ENCODE data around the gene RANBP17.
"Not testable (repeated sequence)": the region's sequence is repeated elsewhere in the genome, so short reads cannot be mapped to it uniquely, and the experiment has no call there.

The RANBP17 gene

GRCh38 chr5:171031977-171032376, 170.2 kb downstream of the RANBP17 start:
- TF ChIP-seq CREB5 (CRISPR knock-in tag; IDR thresholded peaks at IDR 0.05; ENCODE audit: low read depth) (no peak), GLIS3 (CRISPR knock-in tag; IDR thresholded peaks at IDR 0.05) (no peak), BACH2 (CRISPR knock-in tag; IDR thresholded peaks at IDR 0.05; ENCODE audit: borderline replicate concordance) (no peak), ZFP3 (CRISPR knock-in tag; IDR thresholded peaks at IDR 0.05) (no peak)
- no peak for ATAC-seq

DNA sequence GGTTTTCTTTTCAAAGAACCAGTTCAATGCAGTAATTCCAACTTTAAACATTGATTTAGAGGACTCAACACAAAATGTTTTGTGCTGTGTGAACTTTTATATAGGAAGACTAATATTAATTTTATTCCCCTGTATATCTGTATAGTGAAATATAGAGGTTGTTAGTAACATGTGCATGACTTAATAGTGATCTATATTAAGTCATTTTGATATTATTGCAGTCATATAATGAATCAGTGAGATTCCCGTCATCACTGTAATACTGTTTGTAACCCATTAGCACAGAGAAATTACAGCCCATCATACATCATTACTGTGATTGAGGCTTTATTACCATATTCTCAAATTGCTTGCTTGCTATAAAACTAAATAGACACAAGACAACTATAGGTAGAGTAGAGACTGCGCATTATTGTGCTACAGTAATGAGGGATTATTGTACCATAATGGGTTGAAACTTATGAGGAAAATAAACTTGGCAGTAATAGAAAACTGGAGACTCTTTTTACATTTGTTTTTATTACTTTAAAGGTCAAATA, 170.7 kb downstream of the RANBP17 start:
- TF ChIP-seq ESRRG (CRISPR knock-in tag; IDR thresholded peaks at IDR 0.05) (no peak), ZNF70 (CRISPR knock-in tag; IDR thresholded peaks at IDR 0.05) (no peak), TOX (CRISPR knock-in tag; IDR thresholded peaks at IDR 0.05; ENCODE audit: borderline replicate concordance) (no peak), PPARA (CRISPR knock-in tag; IDR thresholded peaks at IDR 0.05; ENCODE audit: borderline replicate concordance) (no peak), BACH2 (CRISPR knock-in tag; IDR thresholded peaks at IDR 0.05; ENCODE audit: borderline replicate concordance) (no peak), ZFP3 (CRISPR knock-in tag; IDR thresholded peaks at IDR 0.05) (no peak), OSR1 (CRISPR knock-in tag; IDR thresholded peaks at IDR 0.05) (no peak), ZNF8 (CRISPR knock-in tag; IDR thresholded peaks at IDR 0.05) (no peak), SNAI2 (CRISPR knock-in tag; IDR thresholded peaks at IDR 0.05) (no peak), CSDC2 (CRISPR knock-in tag; IDR thresholded peaks at IDR 0.05) (no peak)
- no peak for ATAC-seq

DNA sequence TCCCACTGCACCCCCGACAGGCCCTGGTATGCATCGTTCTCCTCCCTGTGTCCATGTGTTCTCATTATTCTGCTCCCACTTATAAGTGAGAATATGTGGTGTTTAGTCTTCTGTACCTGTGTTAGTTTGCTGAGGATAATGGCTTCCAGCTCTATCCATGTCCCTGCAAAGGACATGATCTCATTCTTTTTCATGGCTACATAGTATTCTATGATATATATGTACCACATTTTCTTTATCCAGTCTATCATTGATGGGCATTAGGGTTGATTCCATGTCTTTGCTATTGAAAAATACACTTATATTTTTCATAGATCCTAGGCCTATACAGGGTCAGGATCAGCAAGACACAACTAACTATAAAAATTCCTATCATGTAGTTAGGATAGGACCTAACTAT, 180.1 kb downstream of the RANBP17 start:
- peak; percentile 63 for TF ChIP-seq ZNF8 (CRISPR knock-in tag; IDR thresholded peaks at IDR 0.05)
- ATAC-seq = not testable (repeated sequence)

DNA sequence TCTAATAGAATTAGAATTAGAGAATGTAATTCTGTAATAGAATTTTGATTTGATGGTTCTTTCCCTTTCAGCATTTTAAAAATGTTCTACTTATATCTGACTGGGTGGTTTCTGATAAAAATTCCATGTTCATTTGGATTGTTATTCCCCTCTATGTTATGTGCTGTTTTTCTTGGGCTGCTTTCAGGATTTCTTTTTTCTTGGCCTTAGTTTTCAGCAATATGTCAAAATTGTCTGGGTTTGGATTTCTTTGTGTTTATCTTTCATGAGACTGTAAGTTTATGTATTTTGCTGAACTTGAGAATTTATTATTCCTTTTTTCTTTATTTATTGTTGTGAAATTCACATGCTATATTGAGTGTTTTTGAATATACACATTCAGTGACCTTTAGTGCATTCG, 189.1 kb downstream of the RANBP17 start:
- ATAC-seq = no peak
- TF ChIP-seq TCF4 (CRISPR knock-in tag; IDR thresholded peaks at IDR 0.05; ENCODE audit: borderline replicate concordance) = no peak
- no peak for TF ChIP-seq ARNTL (CRISPR knock-in tag; IDR thresholded peaks at IDR 0.05; ENCODE audit: borderline replicate concordance, low read depth)
- TF ChIP-seq BACH2 (CRISPR knock-in tag; IDR thresholded peaks at IDR 0.05; ENCODE audit: borderline replicate concordance) = no peak
- TF ChIP-seq ZFP3 (CRISPR knock-in tag; IDR thresholded peaks at IDR 0.05) = no peak
- TF ChIP-seq ESRRG (CRISPR knock-in tag; IDR thresholded peaks at IDR 0.05) = no peak
- TF ChIP-seq ZNF565 (CRISPR knock-in tag; conservative IDR thresholded peaks at IDR 0.05; ENCODE audit: low read depth) = no peak
- no peak for TF ChIP-seq ZNF70 (CRISPR knock-in tag; IDR thresholded peaks at IDR 0.05)

- ATAC-seq = no peak
Observed at GRCh38 chr5:171055875-171056454, 194.1 kb downstream of the RANBP17 start.

More at GRCh38 chr5:171055875-171056454, 194.1 kb downstream of the RANBP17 start:
- no peak for TF ChIP-seq CSRNP3 (CRISPR knock-in tag; IDR thresholded peaks at IDR 0.05)
- TF ChIP-seq TCF4 (CRISPR knock-in tag; IDR thresholded peaks at IDR 0.05; ENCODE audit: borderline replicate concordance) = no peak
- TF ChIP-seq, protein P1, sequence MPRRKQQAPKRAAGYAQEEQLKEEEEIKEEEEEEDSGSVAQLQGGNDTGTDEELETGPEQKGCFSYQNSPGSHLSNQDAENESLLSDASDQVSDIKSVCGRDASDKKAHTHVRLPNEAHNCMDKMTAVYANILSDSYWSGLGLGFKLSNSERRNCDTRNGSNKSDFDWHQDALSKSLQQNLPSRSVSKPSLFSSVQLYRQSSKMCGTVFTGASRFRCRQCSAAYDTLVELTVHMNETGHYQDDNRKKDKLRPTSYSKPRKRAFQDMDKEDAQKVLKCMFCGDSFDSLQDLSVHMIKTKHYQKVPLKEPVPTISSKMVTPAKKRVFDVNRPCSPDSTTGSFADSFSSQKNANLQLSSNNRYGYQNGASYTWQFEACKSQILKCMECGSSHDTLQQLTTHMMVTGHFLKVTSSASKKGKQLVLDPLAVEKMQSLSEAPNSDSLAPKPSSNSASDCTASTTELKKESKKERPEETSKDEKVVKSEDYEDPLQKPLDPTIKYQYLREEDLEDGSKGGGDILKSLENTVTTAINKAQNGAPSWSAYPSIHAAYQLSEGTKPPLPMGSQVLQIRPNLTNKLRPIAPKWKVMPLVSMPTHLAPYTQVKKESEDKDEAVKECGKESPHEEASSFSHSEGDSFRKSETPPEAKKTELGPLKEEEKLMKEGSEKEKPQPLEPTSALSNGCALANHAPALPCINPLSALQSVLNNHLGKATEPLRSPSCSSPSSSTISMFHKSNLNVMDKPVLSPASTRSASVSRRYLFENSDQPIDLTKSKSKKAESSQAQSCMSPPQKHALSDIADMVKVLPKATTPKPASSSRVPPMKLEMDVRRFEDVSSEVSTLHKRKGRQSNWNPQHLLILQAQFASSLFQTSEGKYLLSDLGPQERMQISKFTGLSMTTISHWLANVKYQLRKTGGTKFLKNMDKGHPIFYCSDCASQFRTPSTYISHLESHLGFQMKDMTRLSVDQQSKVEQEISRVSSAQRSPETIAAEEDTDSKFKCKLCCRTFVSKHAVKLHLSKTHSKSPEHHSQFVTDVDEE (CRISPR knock-in tag; IDR thresholded peaks at IDR 0.05) = no peak
- no peak for TF ChIP-seq PPARA (CRISPR knock-in tag; IDR thresholded peaks at IDR 0.05; ENCODE audit: borderline replicate concordance)
- no peak for TF ChIP-seq CSDC2 (CRISPR knock-in tag; IDR thresholded peaks at IDR 0.05)
- TF ChIP-seq SNAI2 (CRISPR knock-in tag; IDR thresholded peaks at IDR 0.05) = no peak
- TF ChIP-seq ISL1 (CRISPR knock-in tag; IDR thresholded peaks at IDR 0.05) = no peak

All from SK-N-SH treated with all-trans-retinoic acid at 6 μM for 48 hours (cell line).